CD4-positive, alpha-beta T cell (primary cell): ENCODE data around the gene CYP24A1. TPM values are rescaled to one million over a fixed set of nuclear protein-coding genes. Genes with fewer than 3 reads are reported as not detected.

ENCODE experiments used
- ATAC-seq: fragments of 200-7000 bp; cut with Tn5 transposase; one replicate; pipeline ENCODE4 v1.10.0; 2022; ENCODE audit warnings: mild to moderate bottlenecking; ENCODE audit not compliant: poor library complexity
- CTCF ChIA-PET: fragments of 350-600 bp; sonication (Branson Sonifier 250); formaldehyde crosslinking; loops from one replicate; lab custom pipeline; 2021; ENCODE audit warnings: antibody characterized with exemption, inconsistent platforms; lab: Charles Lee
- POLR2A ChIA-PET: fragments of 350-600 bp; sonication (Branson Sonifier 250); formaldehyde crosslinking; loops from one replicate; lab custom pipeline; 2021; ENCODE audit warnings: antibody characterized with exemption, inconsistent platforms; lab: Charles Lee
- DNase-seq, 14 experiments: peaks; one replicate each; pipeline ENCODE4 v3.0.0-alpha.2; 2013 to 2020; ENCODE audit warnings: mixed read lengths in 2 of 14
- H3K27ac ChIP-seq, 2 donors: one replicate each; pipeline versions ENCODE4 v1.5.1 to v1.7.0; 2013; ENCODE audit warnings: low read length in 2 of 2, low read depth in 1 of 2, mild to moderate bottlenecking in 1 of 2
- H3K27me3 ChIP-seq, 2 experiments: 1 replicate in 1 of 2; 2 replicates in 1 of 2; pipeline versions ENCODE4 v1.6.1 to v1.7.0; 2013; ENCODE audit warnings: low read length in 2 of 2, control low read depth in 1 of 2, mild to moderate bottlenecking in 1 of 2, moderate library complexity in 1 of 2; ENCODE audit not compliant: insufficient read depth in 2 of 2, control insufficient read depth in 1 of 2
- H3K36me3 ChIP-seq: one replicate; pipeline ENCODE4 v1.6.1; 2013; ENCODE audit warnings: low read length, control low read depth; ENCODE audit not compliant: insufficient read depth
- H3K4me1 ChIP-seq: one replicate; pipeline ENCODE4 v1.6.1; 2013; ENCODE audit warnings: low read length, control low read depth; ENCODE audit not compliant: insufficient read depth
- H3K4me3 ChIP-seq: one replicate; pipeline ENCODE4 v1.5.1; 2013; ENCODE audit warnings: mild to moderate bottlenecking, low read length, moderate library complexity
- H3K9me3 ChIP-seq, 2 experiments: 1 replicate in 1 of 2; 2 replicates in 1 of 2; pipeline versions ENCODE4 v1.6.1 to v1.7.0; 2013; ENCODE audit warnings: low read length in 2 of 2, mild to moderate bottlenecking in 2 of 2, control low read depth in 1 of 2, moderate library complexity in 1 of 2; ENCODE audit not compliant: control insufficient read depth in 1 of 2, insufficient read depth in 1 of 2
- H3K27ac Mint-ChIP-seq: one replicate; pipeline ENCODE4 v1.8.0; 2020; ENCODE audit warnings: mixed read lengths
- H3K27me3 Mint-ChIP-seq: one replicate; pipeline ENCODE4 v1.8.0; 2021; ENCODE audit warnings: mixed read lengths
- H3K36me3 Mint-ChIP-seq: one replicate; pipeline ENCODE4 v1.8.0; 2021; ENCODE audit warnings: low read depth, mixed read lengths
- H3K4me1 Mint-ChIP-seq: one replicate; pipeline ENCODE4 v1.8.0; 2021; ENCODE audit warnings: low read depth, mixed read lengths
- H3K4me3 Mint-ChIP-seq: one replicate; pipeline ENCODE4 v1.8.0; 2020; ENCODE audit warnings: mild to moderate bottlenecking, mixed read lengths
- H3K9me3 Mint-ChIP-seq: one replicate; pipeline ENCODE4 v1.8.0; 2020; ENCODE audit warnings: mixed read lengths
- CTCF ChIP-seq: fragments of 200-600 bp; IDR thresholded peaks from one replicate; pipeline ENCODE4 v1.8.0; 2022; ENCODE audit warnings: antibody characterized with exemption, mild to moderate bottlenecking
- intact Hi-C, 2 experiments: fragments of 100-400 bp; cut with DNase I in 1 of 2; cut with micrococcal nuclease in 1 of 2; formaldehyde crosslinking; loops; one replicate each; pipeline versions ENCODE4 v1.15.1 to v1.9.0; 2023 to 2025; cut with DNase I, micrococcal nuclease
- total RNA-seq, 174 experiments: library from RNA in 2 of 174; stranded (reverse) in 2 of 174; gene quantifications; one replicate each; pipeline ENCODE4 v1.2.3 and lab custom pipeline; 2021 to 2026

CYP24A1 gene
- total RNA-seq, 2 experiments from 2014 or later, result 0.56 to 1.0 TPM

GRCh38 chr20:54163402-54163801 lies 10.4 kb downstream of the CYP24A1 start:
- ATAC-seq, result no peak
- Histone ChIP-seq H3K4me3 (no peak overlapping the region), H3K27ac (no peak overlapping the region), H3K36me3 (no peaks in the 10 kb centered on the region), H3K4me1 (no peaks in the 10 kb centered on the region), H3K27me3 (peaks cover 15 to 23% of the 10 kb centered on the region in 2 experiments), H3K9me3 (no peaks in the 10 kb centered on the region)
- no peaks in the 10 kb centered on the region for H3K4me1 Mint-ChIP-seq
- H3K36me3 Mint-ChIP-seq, result no peaks in the 10 kb centered on the region
- intact Hi-C loops, result no loop called here
- H3K9me3 Mint-ChIP-seq, result no peaks in the 10 kb centered on the region
- no peak overlapping the region for H3K27ac Mint-ChIP-seq
- peaks cover 68% of the 10 kb centered on the region for H3K27me3 Mint-ChIP-seq
- TF ChIP-seq CTCF, result no peak
- POLR2A ChIA-PET, result no interaction called here
- CTCF ChIA-PET, result no interaction called here
- no peak overlapping the region for H3K4me3 Mint-ChIP-seq
- DNase-seq, result no peak

GRCh38 chr20:54162378-54163009 lies 11.3 kb downstream of the CYP24A1 start:
- TF ChIP-seq CTCF, result no peak
- no peak for DNase-seq
- Mint-ChIP-seq H3K27me3 (peaks cover 60% of the 10 kb centered on the region), H3K4me1 (no peaks in the 10 kb centered on the region), H3K27ac (no peak overlapping the region), H3K9me3 (no peaks in the 10 kb centered on the region), H3K36me3 (no peaks in the 10 kb centered on the region), H3K4me3 (no peak overlapping the region)
- H3K27me3 ChIP-seq, result peaks cover 9 to 15% of the 10 kb centered on the region in 2 experiments
- ATAC-seq, result no peak
- no peak overlapping the region for H3K27ac ChIP-seq
- intact Hi-C loops, result no loop called here
- ChIA-PET CTCF (no interaction called here), POLR2A (no interaction called here)
- H3K4me1 ChIP-seq, result no peaks in the 10 kb centered on the region
- H3K36me3 ChIP-seq, result no peaks in the 10 kb centered on the region
- H3K9me3 ChIP-seq, result no peaks in the 10 kb centered on the region
- H3K4me3 ChIP-seq, result no peak overlapping the region

- intact Hi-C loops, result no loop called here
- Histone ChIP-seq H3K4me1 (no peaks in the 10 kb centered on the region), H3K27me3 (peaks cover 9 to 14% of the 10 kb centered on the region in 2 experiments), H3K9me3 (no peaks in the 10 kb centered on the region), H3K4me3 (no peak overlapping the region), H3K36me3 (no peaks in the 10 kb centered on the region), H3K27ac (no peak overlapping the region)
- Mint-ChIP-seq H3K9me3 (no peaks in the 10 kb centered on the region), H3K27ac (no peak overlapping the region), H3K4me3 (no peak overlapping the region), H3K4me1 (no peaks in the 10 kb centered on the region), H3K27me3 (peaks cover 55% of the 10 kb centered on the region), H3K36me3 (no peaks in the 10 kb centered on the region)
- no peak for TF ChIP-seq CTCF
- ChIA-PET POLR2A (no interaction called here), CTCF (no interaction called here)
- no peak for DNase-seq
- ATAC-seq, result no peak
These were observed 12.0 kb downstream of the CYP24A1 start for GRCh38 chr20:54161821-54162149.
